GM12865 (cell line): ENCODE results near the gene ZC3HAV1.
"Not testable (repeated sequence)": the region's sequence is repeated elsewhere in the genome, so short reads cannot be mapped to it uniquely, and the experiment has no call there.

Experiments
- DNase-seq: peaks from one replicate; pipeline ENCODE4 v3.0.0; 2010; ENCODE audit warnings: low read depth
- H3K4me3 ChIP-seq: 2 replicates; pipeline ENCODE4 v1.5.1; 2011; ENCODE audit warnings: mild to moderate bottlenecking, low read depth, low read length, control low read depth
- TF ChIP-seq, protein P1 (sequence below): IDR thresholded peaks from 2 replicates; pipeline ENCODE4 v1.5.1; 2011; ENCODE audit warnings: low read length, control low read depth, low read depth, inconsistent platforms; ENCODE audit not compliant: insufficient read depth; ENCODE audit errors: missing control alignments

The ZC3HAV1 gene

DNA sequence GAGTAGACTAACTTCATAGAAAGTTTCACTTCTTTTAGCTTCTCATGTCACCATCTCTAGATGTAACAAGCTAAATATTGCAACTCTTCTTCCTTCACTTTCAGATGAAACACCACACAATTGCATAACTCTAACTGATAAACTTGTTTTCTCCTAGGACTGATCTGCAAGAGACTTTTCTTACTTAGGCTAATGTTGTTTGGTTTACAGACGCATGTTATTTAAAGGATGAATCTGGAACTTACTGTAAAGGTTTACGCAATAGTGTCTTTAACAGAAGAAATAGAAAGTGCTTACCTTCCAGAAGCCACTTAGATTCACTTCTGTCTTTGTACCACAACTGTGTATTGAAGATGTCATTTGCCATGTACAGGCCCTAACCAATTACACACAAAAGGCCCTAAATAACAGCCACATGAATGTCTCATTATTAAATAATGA lies 22.1 kb upstream of the ZC3HAV1 start:
- TF ChIP-seq, protein P1, sequence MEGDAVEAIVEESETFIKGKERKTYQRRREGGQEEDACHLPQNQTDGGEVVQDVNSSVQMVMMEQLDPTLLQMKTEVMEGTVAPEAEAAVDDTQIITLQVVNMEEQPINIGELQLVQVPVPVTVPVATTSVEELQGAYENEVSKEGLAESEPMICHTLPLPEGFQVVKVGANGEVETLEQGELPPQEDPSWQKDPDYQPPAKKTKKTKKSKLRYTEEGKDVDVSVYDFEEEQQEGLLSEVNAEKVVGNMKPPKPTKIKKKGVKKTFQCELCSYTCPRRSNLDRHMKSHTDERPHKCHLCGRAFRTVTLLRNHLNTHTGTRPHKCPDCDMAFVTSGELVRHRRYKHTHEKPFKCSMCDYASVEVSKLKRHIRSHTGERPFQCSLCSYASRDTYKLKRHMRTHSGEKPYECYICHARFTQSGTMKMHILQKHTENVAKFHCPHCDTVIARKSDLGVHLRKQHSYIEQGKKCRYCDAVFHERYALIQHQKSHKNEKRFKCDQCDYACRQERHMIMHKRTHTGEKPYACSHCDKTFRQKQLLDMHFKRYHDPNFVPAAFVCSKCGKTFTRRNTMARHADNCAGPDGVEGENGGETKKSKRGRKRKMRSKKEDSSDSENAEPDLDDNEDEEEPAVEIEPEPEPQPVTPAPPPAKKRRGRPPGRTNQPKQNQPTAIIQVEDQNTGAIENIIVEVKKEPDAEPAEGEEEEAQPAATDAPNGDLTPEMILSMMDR, result no peak
- DNase-seq, result peak; percentile 19
- no peak overlapping the region for H3K4me3 ChIP-seq

DNA sequence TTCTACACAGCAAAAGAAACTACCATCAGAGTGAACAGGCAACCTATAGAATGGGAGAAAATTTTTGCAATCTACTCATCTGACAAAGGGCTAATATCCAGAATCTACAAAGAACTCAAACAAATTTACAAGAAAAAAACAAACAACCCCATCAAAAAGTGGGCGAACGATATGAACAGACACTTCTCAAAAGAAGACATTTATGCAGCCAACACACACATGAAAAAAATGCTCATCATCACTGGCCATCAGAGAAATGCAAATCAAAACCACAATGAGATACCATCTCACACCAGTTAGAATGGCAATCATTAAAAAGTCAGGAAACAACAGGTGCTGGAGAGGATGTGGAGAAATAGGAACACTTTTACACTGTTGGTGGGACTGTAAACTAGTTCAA lies 20.3 kb upstream of the ZC3HAV1 start:
- not testable (repeated sequence) for H3K4me3 ChIP-seq, DNase-seq

DNA sequence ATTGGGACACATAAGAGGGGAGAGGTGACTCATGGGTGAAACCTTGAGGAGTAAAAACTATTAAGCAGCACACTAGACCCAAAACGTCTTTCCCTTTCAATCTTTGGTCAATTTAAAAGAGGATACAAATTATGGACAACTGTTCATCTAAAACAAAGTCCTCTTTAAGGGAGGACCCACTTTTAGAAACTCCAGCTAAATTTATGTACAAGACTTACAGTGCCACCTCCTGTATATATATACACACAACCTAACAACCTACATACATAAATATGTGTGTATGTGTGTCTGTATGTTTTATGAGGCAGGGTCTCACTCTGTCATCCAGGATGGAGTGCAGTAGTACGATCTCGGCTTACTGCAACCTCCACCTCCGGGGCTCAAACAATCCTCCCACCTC lies 18.1 kb upstream of the ZC3HAV1 start:
- no peak for DNase-seq
- TF ChIP-seq, protein P1, result no peak
- no peak overlapping the region for H3K4me3 ChIP-seq

DNA sequence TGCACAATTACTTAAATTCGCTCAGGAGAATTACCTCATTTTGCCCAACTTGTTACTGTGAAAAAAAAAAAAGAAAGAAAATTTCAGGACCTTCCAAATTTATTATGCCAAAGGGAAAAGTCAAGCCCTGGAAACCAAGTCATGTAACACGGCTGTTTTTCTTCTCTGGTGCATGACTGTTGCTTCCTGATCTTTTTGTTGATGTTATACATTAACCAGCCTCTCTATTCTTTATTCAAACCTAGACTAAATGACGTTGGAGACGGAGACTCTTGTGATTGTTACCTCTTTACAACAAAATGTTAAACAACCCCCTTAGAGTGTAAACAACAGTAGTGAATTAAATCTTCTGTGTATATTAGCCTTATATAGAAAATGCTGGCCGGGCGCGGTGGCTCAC lies 16.1 kb upstream of the ZC3HAV1 start:
- no peak for DNase-seq
- TF ChIP-seq, protein P1, result no peak
- H3K4me3 ChIP-seq, result no peak overlapping the region

DNA sequence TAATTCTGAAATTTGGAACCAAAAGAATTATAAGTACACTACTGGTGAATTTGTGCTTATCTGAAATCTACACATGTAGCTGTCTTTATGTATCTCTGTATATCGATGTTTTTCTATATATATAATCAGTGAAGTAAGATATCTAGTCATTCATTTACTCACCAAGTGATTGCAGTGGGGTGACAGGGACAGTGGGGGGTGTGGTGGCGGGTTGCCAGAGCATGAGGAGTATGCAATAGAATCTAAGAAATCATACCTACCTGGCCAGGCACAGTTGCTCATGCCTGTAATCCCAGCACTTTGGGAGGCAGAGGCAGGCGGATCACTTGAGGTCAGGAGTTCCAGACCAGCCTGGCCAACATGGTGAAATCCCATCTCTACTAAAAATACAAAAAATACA lies 15.5 kb upstream of the ZC3HAV1 start:
- DNase-seq, result not testable (repeated sequence)

DNA sequence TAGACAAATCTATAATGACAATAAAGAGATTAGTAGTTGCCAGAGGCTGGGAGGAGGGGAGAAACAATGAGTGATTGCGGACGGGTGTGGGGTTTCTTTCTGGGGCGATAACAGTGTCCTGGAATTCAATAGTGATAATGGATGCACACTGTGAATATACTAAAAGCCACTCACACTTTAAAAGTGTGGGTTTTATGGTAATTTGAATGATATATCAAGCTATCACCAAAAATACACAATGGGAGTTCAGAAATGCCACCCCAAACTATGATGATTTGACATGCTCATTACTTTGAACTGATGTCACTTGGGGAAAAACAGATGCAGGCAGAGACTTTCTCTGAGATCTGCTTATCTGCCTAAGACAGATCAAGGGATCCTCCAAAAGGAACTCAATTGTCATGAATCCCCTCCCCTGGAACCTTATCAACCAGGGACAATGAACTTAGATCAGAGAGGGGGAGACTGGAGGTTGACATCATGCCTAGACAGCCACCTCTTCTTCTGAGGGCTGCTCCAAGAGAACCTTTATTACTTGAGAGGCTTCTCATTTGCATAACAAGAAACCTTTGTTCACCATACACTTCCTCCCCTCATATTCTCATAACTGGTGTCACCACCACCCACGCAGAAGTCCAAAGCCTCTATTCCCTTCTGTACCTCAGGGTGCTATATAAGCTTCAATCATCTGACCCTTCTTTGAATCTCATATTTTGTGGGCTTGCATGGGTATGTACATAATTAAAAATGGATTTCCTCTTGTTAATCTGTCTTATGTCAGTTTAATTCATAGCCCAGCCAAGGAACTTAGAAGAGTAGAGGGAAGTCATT lies 14.8 kb upstream of the ZC3HAV1 start:
- DNase-seq, result peak; percentile 44
- no peak overlapping the region for H3K4me3 ChIP-seq
- TF ChIP-seq, protein P1, result no peak

More for the DNA sequence above, 15.5 kb upstream of the ZC3HAV1 start:
- H3K4me3 ChIP-seq, result not testable (repeated sequence)

DNA sequence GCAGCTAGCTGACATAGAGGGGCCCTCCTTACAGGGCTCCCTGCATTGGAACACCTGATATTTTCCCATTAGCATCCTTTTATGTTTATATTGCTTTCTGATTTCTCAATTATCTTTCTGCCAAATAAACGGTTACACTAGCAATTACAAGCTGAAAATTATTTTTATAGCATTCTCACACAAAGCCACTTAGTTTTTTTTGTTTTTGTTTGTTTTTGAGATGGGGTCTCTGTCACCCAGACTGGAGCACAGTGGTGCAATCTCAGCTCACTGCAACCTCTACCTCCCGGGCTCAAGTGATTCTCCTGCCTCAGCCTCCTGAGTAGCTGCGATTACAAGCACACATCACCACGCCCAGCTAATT lies 9.9 kb upstream of the ZC3HAV1 start:
- DNase-seq, result no peak
- peak overlapping the region; percentile 35 for H3K4me3 ChIP-seq
- TF ChIP-seq, protein P1, result no peak

DNA sequence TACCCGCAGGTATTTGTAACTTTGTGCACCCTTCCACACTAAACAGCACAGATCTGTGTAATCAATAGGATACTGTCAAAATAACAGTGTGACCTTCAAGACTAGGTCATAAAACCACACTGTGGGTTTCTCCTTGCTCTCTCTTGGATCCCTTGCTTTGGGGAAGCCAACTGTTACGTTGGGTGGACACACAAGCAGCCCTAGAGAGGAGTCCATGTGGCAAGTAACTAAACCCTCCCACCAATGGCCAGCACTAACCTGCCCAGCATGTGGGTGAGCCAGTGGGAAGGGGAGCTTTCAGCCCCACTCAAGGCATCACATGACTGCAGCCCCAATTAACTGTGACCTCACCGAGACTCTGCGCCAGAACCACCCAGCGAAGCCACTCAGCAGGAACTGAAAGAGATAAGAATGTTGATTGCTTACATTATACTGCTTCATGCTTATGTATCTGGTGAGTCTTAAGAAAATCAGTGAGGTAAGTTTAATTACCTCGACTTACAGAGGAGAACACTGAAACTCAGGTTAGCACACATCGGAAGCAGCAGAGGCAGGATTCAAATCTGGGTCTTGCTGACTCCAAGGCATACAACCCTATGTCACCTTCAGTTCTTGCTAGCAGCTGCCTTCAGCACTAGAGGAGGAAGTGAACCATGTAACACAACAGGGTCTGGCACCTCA lies 9.4 kb upstream of the ZC3HAV1 start:
- H3K4me3 ChIP-seq, result peak overlapping the region; percentile 35
- peak; percentile 85 for DNase-seq
- TF ChIP-seq, protein P1, result no peak
